ENCODE measurements around the gene GLI2.

The GLI2 gene

DNA sequence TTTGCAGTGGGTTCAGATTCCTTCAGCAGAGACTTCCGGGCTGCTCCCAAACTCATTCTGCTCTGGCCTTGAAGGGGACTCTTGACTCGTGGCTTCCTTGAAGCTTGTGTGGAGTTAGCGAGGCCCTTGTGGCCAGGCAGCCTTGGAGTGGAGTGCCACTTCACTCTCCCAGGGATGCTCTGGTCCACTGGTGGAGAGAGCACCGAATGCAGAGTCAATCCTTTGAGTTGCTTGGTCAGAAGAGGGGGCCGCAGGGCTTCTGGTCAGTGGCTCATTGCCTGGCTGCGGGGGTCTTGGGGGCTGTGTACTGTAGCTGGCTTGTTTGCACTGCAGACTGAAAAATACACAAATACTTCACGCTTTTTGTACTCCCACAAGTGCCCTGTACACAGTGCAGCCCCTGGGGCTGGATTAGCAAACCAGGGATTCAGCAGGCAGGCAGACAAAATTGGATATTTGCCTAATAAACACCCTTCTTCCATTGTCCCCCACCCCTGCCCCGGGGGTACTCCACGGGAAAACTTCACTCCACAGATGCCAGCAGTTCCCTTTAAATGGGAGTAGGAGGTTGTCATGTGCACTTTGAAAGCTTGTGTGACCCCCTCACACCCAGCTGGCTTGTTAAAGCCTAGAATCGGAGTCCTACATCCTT lies 3.2 kb downstream of the GLI2 start:
- no peak for DNase-seq

GRCh38 chr2:120739438-120740090 lies 3.9 kb downstream of the GLI2 start:
- no peak for DNase-seq

- DNase-seq = no peak
Measured at GRCh38 chr2:120740375-120740764, 4.7 kb downstream of the GLI2 start.

DNA sequence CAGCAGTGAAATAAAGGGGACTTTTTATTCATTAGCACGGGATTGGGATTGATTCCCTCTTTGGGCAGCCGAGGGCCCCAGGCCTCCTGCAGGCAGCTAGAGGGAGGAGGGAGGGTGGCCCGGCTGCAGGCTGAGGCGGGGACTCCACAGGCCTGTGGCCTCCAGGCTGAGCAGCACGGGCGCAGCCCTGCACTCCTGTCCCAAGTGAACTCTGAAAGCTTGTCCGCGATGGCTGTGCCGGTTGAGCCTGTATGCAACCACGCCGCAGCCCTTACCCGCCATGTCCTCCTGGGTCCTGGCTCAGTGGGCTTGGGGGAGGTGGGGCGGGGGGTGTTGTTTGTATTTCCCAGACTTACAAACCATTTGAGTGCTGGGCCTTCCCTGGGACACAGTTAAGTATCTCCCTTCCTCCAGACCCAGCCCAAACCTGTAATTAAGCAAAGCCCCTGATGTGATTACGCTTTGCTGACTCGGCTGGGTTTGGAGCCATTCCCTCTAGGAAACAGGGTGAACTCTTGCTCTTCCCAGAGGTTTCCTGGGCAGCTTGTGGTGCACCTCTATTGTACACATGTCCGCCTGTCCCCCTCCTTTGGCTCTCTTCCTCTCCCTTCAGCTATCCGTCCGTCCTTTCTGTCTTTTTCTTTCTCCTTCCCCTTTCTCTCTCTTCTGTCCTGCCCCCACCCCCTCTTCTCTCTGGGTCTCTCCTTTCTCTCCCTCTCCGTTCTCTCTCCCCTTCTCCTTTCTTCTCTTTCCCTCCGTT lies 5.3 kb downstream of the GLI2 start:
- no peak for DNase-seq

DNA sequence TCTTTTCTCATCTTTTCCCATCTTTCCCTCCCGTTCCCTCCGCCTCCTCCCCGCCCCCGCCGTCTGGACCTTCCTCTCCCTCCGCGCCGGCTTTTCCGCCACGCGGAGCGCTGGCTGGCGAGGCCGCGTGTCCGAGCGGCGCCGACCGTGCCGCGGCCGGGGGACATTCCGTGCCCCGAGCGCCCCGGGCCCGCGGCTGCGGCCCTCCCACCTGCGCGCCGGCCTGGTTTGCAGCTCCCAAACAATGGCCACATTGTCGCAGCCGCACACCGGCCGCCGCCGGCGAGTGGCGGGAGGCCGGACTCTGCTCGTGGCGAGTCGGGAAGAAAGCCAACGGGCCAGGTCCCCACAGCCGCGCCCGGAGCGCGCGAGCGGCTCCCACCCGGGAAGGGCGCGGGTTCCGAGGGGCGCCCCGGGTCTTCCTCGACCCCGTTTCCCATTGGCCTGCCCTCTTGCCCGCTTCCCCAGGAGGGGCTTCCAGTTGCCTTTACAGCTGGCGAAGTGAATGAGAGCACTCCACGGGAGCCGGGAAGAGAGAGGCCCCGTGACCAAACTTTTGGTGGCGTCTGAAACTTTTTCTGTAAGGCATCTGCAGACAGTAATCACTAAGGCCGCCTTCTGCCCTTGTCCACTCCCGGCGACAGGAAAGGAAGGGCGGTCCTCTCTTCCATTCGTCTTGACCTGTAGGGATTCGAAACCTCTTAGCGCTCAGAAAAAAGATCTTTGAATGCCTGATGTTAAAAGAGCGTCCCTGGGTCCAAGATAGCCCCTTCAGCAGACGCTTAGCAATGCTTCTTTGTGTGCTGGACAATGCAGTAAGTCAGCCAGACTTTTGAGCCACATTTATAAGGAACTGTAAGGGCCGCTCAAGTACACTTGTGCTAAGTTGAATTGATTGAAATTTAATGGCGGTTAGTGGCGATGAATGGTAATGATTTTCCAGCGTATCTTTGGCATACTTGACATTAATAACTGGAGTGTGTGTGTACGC lies 6.2 kb downstream of the GLI2 start:
- DNase-seq = no peak

GRCh38 chr2:120743657-120744056 lies 8.0 kb downstream of the GLI2 start:
- no peak for DNase-seq

DNA sequence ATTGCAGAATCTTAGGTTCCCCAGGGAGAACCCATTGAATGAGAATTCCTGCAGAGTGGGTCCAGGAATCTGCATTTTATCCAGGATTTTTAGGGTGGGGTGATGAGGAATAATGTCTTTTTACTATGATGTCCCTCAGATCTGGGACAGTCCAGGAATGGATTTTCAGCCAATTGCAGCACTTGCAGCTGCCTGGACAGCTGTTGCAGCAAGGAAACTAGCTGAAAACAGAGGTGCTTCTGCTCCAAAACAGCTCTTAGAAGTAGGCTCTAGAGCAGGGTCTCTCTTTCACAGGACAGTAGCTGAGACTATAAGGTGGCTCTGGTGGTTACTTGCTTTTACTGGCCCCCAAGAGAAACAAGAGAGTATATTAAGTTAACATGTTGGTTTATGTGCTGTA lies 9.1 kb downstream of the GLI2 start:
- no peak for DNase-seq

- DNase-seq = no peak
Measured at GRCh38 chr2:120745420-120746111, 9.9 kb downstream of the GLI2 start.

DNA sequence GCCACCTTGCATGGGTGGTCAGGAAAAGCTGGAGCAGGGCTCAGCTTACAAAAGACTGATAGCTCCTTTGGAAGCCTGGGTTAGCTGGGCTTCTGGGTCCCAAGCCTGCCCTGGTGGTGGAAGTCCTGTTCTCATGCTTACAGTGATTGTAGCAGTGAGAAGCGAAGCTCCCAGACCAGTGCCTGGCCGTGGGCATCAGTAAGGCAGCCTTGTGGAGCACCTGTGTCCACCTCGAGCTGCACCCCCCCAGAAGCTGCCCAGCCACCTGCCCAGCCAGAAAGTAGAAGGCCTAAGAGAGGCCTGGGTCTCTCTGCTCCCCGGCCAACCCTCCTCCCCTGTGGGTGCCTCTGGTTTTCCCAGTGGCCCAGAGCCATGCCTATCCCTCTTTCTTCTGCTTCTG lies 10.5 kb downstream of the GLI2 start:
- no peak for DNase-seq

DNA sequence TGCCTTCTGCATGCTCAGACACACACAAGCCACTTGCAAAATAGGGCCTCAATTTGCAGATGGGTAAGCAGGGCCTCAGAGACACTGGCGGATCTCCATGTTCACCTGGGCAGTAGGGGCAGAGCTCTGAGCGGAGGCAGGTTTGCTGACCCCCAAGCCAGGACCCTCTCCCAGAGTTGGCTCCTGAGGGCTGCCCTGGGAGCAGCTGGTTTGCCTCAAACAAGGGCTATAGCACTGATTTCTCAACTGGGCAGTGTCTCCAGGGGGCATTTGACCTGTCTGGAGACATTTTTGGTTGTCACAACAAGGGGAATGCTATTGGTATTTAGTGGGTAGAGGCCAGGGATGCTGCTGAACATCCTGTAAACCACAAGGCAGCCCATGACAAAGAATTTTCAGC lies 11.6 kb downstream of the GLI2 start:
- DNase-seq = no peak

DNA sequence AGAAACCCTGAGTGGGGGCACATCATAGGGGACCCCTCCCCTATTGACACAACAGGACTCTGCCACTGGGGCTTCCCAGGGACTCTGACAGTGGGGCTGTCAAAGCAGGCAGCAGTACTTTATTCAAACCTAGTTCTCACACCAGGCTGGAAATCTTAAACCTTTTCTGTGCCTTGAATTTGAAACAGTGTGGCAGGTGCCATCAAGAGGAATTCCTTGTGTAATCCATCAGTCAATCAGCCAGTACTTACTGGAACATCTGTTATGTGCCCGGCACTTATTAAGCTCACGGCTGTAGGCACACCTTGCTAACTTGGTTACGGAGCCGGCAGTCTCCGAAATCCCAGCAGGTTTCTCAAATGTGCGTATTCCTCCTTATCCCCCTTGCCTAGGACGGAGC lies 12.0 kb downstream of the GLI2 start:
- no peak for DNase-seq

GRCh38 chr2:120748310-120748709 lies 12.6 kb downstream of the GLI2 start:
- DNase-seq = no peak

DNA sequence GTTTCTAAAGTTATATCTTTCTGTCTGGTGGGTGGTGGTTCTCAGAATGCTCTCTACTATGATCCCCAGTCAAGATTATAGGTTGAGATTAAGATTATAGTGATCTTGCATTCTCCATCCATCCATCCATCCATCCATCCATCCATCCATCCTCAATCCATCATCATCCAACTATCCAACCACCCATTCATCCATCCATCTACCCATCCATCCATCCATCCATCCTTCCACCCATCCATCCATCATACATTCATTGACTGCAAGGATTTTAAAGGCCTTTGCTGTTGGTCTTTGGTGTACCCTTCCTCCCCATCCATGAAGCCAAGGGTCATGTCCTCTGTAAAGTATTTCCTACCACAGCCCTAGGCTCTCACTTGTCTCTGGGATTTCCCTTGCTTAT lies 13.1 kb downstream of the GLI2 start:
- no peak for DNase-seq

DNA sequence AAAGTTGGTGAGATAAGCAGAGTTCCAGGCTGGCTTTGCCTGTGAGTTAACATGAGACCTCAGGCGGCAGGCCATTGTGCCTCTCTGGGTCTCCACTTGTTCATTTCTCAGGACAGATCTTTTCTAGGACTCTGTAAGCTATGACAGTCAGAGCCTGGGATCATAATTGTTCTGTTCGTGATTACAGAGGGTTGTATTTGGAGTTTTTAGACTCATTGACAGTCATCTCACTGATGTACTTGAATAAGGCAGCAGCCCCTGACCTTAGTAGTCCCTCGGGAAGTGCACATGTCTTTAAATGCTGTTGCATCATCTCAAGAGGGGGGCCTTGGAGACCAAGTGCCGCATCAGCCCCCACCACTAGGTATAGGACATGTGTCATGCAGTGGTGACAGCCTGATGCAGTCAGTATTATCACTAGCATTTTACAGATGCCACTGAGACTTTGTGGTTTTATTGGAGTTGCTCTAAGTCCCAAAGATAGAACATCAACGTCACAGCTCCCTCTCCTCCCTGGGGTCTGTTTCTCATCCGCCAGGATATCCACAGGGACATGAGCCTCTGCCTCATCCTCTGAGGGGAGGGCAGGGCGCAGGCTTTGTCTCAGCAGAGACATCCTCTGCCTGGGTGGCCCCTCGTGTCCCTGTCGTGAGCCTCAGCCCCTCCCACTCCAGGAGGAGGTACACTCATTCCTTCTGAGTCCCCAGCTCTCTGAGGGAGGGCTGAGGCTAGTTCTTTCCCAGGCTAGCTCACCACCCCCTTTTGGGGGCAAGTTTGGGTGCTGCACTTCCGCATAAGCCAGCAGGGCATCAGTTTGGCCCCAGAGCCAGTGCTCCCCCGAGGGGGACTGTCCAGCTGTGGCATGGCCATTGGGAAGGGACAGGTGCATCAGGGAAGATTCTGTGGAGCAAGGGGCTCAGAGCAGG lies 14.1 kb downstream of the GLI2 start:
- DNase-seq = no peak

DNA sequence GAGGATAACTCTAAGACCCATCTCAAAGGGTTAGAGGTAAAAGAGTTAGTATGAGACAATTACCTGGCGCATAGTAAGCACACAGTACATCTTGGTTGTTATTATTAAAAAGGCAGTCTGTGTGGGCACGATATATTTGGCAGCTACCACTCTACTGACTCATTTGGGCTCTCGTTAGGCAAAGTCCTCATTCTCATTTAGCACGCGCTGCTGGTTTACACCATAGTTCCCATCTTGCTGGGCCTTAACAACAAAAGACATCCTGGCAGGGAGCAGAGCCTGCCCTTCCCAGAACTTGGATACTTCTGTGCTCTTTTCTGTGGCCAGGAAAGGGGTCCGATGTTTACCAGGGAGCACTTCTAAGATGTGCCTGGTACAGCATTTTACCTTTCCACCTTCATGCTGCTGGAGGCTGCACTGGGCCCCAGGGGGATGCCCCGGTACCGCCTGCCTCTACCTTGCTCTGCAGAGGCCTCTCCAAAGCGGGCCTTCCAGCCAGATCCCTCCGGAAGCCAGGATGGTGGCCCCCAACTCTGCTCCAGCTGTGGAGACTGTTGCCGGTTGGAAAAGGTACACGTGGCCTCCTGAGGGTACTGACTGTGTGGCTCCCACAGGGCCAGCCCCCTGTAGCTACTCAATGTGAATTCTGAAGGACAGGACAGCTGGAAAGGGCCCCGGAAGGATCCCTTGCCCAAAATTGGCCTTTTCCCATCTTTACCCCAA lies 15.0 kb downstream of the GLI2 start:
- no peak for DNase-seq

- DNase-seq = no peak
Measured at GRCh38 chr2:120751553-120751952, 15.9 kb downstream of the GLI2 start.

DNA sequence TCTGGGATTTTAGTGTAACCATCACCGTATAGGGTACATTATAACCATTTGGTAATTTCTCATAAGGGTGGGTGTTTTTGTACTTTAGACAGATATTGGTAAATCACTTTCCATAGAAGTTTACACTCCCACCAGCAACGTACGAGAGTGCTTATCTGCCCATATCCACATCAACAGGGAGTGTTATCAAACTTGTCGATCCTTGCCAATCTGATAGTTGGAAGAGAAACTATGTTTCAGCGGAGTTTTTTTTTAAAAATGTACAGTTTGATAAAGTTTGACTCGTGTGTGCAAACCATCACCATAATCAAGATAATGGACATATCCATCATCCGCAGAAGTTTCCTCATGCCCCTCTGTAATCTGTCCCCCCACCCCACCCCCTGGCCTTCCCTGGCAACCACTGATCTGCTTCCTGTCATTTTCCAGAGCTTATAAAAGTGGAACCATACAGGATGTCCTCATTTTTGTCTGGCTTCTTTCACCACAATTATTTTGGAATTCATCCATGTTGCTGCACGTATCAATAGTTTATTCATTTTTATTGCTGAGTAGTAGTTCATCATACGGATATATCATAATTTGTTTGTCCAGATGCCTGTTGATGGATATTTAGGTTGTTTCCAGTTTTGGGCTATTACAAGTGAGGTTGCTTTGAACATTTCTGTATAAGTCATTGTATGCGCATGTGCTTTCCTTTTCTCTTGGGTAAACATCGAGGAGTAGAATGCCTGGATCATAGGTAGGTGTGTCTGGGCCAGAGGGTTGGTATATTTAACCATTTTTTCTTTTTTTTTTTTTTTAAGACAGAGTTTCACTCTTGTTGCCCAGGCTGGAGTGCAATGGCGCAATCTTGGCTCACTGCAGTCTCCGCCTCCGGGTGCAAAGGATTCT lies 18.6 kb downstream of the GLI2 start:
- DNase-seq = no peak

DNA sequence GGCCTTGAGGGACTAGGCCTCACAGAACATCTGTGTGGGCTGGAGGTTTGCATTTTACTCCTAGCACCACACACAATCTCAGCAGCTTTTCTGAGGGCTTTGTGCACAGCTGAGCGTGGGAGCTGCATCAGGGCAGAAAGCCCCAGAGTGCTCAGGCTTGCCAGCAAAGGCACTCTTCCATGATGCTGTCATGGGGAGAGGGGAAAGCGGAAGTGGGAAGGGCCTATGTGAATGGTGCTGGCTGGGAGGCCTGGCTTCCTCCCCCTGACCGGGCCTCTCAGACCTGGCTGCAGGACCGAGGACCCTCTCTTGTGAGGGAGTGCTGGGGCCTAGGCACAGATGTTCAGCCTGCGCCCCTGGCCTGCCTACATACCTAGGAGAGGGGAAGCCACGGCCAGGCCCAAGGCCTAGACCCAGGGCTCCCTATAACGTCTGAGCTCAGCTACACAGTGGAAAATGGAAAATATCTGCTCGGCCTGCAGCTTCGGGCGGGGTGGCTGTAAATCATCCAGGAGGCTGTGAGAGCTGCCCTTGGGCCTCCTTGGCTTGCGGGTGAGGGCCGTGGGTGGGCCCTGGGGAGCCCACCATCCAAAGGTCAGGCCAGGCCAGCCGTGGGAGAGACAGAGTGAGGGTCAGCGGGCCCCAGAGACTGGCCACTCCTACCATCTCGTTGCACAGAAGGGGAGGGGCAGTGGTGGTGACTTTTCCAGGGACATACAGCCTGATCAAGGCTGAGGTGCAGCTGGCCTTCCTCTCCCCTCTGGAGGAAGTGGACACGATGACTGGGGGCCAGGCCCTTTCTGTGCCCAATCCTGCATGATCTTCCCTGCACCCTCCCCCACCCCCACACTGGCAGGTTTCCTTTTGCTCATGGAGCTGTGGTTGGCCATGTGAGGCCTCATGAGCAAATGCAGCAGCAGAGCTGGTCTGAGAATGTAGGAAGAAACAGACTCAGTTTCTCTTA lies 22.8 kb downstream of the GLI2 start:
- DNase-seq = no peak

Data from Kasumi-1 (cell line).